HG03558 (cell line): ENCODE data around the gene MARK2.

Experiments used
- ATAC-seq: cut with Tn5 transposase; IDR thresholded peaks from one replicate; pipeline ENCODE4 v1.9.1; 2021; ENCODE audit warnings: moderate number of reproducible peaks; ENCODE audit not compliant: unreplicated experiment; ENCODE audit errors: extremely low read depth

The MARK2 gene

DNA sequence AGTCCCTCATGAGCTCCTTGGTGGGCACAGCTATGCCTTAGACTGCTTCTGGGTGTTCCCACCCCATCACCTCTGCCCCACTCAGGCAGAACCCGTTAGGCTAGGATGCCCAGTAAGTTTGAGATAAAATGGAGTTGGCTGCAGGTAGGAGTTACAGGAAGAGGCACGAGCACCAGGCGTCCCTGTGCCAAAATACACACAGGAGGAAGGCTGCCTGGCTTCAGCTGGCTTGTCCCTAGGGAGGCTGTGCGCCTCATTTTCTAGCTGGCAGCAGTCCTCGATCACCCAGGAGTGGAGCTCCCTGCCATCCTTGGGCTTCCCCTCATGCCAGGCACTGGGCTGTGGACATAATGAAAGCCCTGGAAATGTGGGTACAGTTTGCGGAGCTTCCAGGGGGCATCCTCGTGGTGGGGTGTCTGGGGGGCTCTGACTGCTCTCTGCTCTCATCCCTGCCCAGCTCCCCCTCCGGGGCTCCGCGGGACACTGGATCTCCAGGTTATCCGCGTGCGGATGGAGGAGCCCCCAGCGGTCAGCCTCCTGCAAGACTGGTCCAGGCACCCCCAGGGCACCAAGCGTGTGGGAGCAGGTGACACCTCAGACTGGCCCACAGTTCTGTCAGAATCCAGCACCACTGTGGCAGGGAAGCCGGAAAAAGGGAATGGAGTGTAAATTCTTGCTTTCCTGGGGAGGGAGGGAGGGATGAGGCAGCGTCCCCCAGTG, 12.3 kb upstream of the MARK2 start:
- ATAC-seq = no peak

DNA sequence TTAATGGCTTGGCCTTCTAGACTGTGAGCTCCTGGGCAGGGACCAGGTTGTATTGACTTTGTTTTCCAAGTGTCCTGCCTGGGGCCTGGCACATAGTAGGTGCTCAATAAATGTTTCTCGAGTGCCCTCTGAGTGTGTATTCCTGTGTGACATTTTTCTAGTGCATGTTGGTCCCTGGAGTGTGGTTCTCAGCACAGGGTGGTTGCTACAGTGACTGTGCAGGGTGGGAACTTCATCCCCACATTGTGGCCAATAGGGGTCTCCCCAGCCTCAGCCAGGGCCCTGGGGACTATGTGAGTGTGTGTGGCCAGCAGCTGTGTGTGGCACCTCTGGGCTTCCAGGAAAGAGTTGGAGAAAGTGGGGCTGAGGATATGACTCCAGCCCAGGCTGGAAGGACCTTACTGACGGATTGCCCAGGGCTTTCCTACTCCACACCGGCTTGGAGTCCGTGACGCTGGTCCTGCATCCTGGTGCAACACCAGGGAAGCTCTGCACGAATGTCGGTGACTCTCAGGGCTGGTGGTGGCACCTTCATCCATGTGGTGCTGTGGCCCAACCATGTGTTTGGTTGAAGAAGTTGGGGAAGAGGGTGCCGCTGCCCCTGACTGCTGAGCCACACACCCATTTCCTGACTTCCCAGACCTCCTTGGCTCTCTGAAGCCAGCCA, 9.0 kb upstream of the MARK2 start:
- no peak for ATAC-seq

DNA sequence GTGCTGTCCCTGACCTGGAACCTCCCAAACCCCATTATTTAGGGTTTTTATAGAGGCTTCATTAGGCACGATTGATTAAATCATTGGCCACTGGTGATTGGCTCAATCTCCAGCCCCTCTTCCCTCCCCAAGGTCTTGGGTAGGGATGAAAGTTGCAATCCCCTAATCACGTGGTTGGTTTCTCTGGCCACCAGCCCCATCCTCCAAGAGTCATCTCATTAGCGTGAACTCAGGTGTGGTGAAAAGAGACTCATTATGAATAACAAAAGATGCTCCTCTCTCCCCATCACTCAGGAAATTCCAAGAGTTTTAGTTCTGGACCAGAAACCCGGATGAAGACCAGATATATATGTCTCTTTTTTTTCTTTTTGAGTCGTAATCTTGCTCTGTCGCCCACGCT, 7.6 kb upstream of the MARK2 start:
- no peak for ATAC-seq

DNA sequence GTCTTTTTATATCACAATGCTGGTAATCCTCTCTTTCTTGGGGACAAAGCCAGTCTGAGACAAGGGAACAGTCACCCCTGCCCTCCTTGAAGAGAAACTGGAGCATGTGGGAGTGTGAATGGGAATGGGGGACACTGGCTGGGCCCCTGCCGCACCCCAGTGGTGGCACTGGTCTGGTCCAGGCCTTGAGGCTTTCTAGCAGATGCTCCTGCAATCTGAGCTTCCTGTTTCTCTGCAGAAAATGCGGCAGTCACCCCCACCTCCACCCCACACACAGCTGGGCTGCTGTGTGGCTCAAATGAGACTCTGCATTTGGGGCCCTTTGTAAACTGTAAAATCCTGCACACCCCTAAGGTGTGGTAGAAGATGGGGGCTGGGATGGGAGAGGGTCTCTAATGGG, 6.6 kb upstream of the MARK2 start:
- ATAC-seq = no peak

DNA sequence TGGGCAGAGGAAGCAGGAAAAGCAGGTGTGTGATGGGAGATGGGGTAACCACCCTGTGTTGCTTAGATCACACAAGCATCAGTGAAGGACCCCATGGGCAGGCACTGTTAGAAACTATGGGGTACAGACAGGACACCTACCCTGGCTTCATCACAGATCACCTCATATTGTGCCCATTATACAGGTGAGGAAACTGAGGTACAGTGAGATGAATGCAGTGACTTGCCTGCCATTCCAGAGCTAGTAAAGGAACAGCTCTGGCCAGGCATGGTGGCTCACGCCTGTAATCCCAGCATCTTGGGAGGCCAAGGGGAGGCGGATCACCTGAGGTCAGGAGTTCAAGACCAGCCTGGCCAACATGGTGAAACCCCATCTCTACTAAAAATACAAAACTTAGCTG, 5.9 kb upstream of the MARK2 start:
- ATAC-seq = no peak

DNA sequence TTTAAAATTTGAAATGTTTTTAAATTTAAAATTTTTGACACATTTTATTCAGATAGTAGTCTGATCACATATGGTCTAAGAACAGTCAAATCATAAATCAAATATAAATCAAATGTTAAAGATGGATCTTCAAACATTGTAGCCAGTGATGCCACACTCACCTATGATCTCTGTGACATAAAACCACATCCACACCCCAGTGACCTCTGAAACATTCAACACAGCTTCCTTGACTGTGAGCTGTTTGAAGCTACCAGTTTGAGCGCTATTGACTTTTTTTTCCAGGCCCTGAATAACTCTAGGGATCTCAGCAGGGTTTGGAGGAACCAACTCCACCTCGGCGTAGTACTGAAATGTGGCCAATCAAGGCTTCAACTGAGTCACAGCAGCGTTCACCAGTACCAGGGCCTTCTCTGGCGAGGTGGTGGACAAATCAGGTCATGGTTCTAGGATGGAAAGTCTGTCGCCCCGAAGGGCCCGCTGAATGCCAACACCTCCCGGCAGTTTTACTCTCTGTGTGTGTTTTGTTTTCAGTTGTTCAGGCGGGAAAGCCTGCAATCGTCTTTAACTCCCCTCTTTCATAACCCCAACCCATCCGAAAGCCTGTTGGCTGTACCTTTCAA, 4.3 kb upstream of the MARK2 start:
- no peak for ATAC-seq

DNA sequence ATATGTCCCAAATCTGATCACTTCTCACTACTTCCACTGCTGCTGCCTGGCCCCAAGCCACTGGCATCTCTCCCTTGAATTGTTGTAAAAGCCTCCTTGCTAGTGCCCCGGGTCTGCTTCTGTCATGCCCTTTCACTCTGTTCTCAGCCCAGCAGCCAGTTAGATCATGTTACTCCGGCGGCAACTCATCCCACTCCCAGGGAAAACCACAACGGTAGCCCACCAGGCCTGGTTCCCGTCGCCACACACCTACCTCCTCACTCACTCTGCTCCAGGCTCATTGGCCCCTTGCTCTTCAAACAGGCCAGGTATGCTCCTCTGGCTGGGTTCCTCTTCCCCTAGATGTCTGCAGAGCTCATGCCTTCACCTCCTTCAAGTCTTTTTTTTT, 3.8 kb upstream of the MARK2 start:
- no peak for ATAC-seq

DNA sequence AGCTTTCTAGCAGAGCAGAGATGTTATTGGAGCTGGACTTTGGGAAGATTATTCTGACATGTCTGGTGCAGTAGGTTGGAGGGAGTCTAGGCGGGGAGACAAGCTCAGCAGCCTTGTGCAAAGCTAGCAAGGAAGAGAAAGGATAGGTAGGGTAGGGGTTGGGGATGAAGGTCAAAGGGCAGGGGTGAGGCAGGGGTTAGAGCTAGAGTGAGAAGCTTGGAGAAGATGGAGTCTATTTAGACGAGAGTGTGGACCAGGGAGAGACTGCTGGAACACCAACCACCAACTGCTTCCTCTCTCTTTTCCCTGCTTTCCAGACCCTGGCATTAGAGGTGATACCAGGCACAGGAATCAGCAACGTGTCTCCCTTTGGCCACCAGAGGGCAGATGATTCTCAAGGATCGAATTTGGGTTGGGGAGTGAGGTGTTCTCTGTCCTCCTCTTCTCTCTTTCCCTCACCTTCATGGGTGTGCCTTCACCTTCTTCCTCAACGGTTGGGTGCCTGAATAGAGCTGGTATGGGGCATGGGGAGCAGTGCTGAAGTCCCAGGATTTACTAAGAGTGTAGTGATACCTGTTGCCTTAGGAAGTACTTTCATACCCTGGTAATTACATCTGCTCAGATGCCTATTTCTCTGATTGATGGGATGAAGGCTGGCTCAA, 1.8 kb upstream of the MARK2 start:
- ATAC-seq = no peak

DNA sequence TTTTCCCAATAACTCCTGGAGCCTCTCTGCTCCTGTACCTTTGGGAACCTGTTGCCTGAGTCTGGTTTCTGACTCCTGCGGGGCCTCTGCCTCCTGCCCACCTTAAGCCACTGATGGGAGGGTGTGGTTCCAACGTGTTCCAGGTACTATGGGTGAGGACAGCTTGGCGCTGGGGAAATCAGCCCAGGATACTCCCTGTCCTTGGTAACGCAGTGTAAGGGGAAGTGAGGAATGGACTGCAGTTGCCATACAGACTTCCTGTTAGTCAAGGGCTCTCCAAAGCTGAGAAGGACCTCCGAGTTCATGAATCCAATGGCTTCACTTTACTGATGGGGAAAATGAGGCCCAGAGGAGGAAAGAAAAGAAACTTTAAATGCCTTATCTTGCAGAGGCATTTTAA, 1.2 kb upstream of the MARK2 start:
- no peak for ATAC-seq

DNA sequence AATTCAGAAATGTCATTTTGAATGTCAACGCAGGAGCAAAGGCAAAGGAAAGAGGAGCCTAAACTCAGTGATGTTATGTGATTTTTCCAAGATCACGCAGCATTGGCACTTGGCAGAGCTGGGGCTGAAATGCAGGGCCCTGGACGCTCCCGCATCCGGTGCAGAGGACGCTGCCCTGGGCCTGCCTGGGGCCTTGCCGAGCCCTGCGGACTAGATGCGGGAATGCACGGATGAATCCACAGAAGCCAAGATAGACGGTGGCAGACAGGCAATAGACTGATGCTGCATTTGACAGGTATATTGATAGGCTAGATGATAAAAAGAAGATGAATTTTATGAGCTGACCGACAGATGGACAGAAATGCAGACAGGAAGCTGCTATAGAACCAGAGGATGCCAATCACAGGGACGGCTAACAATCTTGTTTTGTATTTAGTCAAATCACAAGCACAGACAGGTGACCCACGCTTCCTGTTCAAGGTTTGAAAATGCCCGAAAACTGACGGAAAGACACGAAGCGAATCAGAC, 696 bp upstream of the MARK2 start:
- peak; percentile 32 for ATAC-seq

DNA sequence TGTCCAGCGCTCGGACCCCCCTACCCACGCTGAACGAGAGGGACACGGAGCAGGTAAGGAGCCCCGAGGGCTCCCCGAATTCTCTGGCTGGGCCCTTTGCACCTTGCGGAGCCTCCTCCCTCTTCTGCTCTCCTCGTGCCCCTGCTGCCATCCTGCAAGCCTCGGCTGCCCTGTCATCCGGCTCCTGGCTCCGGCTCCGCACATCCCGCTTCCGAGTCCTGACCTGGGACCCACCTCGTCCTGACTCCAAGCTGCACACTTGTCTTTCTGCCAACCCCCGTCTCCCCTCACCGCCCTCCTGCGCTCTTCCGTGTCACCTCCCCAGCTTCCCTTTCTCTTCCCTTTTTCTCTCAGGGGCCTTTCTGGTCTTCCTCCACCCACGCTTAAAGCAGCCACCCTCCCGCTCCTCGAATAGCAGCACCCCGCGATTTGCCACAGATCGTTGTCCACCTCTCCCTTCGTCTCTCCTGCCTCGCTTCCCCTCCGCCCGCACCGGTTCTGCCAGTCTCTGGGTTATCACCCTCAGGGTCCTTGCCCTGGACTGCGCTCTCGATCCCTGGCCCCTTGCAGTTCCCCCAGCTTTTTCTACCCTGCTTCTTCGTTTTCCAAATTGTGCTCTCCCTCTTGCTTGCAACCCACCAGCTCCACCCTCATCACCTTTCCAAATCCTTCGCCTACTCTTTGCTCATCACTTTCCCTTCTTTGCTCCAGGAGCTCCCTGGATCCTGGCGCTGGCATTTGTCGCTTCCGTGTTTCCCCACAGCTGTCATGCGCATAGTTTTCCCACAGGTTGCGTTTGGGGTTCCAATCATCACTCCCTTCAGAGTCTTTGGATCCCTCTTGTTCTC, 822 bp downstream of the MARK2 start:
- ATAC-seq = no peak

DNA sequence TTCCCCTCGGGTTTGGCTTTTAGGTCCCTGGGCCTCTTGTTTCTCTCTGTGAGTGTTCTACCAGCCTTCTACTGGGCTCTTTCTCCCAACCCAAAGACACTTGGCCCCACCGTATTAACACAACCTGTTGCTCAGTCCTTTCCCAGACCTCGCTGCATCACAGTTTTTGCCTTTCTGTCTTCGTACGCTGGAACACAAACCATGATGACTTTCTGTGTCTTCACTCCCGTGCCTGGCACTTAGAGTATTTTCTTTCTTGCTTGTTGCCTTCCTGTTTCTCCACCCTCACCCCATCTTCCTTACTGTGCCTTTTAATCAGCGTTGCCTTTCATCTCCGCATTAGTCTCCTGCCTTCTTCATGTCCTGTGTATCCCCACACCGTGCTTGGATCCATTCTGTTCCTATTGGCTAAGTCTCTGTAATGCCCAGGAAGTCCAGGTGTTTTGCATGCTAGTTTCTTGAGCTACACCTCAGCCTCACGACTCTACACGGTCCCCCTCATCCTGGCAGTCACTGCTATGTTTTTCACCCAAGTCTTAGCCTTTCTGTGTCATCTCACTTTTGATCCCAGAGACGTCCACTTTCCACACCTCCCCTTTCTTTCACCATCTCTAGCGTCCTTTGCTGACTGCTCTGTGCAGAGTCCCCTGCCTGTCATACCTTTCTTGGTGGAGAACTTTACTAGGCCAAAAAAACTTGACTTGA, 1.6 kb downstream of the MARK2 start:
- no peak for ATAC-seq

DNA sequence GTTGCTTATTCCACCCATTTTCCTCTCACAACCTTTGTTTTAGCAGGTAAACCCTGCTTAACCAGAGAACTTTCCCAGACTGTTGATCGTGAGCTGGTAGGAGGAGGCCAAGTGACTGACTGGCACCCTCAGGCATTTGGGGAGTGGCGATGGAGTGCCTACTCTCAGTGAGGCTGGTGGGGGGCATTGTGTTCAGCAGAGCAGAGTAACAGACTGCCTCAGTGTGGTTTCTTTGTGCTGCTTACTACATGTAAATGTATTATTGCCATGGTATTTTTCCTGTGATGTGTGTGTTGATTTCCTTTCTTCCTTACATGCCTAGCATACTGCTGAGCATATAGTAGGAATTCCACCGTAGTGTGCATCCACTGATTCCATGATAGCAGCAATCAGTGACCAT, 2.6 kb downstream of the MARK2 start:
- no peak for ATAC-seq

DNA sequence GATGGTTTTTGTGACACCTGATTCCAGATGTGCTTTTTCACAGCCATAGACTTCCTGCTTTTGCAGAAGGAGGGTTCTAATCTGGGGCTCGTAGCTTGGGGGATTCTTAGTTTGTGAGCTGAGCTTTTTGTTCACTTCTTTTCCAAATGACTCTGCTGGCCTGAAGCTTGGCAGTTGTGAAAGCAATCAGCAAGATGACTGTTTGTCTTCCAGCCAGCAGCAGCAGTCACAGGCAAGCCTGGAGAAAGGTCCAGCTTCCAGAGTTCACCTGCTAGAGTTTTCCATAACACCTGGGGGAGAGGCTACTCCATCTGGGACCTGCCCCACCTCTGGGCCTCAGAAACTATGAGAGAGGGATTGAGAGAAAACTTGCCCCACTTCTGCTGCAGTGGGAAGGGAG, 4.1 kb downstream of the MARK2 start:
- no peak for ATAC-seq

DNA sequence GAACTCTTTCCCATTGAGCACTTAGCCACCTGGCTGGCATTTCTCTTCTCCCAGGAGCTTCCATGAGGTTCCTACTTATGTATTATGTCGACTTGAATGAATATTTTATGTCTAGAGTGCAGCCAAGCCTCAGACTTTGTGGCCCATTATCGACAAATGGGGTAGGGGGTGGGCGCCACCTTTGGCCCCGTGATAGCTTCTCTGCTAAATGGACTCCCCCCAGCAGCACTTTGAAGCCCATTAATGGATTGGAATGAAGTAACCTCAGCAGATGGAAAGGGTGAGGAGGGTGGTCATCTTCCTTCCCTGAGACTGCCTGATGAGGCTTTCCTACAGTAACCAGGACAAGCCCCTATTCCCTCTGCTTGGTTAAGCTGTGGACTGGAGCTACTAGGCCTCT, 5.9 kb downstream of the MARK2 start:
- no peak for ATAC-seq

DNA sequence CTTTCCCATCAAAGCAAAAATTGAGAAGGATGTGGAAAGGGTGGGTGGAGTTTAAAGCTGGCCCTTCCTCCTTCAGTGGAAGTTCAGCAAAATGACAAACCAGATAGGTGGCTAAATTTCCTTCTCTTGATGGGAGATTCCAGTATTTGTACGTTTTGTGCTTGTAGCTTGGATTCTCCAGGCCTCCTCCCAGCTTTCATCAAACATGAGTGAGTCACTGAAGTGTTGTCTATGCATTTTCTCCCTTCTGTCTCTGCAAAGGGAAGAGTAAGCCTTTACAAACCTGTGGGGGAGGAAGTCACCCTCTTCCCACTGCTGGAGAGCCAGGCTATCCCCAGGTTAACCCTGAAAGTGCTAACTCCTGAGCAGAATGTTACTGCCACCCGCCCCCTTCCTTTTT, 6.4 kb downstream of the MARK2 start:
- ATAC-seq = no peak

DNA sequence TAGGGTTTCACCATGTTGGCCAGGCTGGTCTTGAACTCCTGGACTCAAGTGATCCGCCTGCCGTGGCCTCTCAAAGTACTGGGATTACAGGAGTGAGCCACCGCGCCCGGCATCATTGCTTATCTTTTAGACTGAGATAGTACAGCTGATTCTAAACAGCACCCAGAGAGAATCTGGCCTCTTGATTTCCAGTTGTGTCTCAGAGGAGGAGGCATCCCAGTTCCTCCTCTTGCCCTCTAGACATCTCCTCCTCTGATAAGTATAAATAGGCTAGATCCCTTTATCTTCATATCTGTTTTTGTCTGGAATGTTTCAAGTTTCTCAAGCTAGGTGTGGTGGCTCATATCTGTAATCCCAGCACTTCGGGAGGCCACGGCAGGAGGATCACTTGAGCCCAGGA, 7.0 kb downstream of the MARK2 start:
- no peak for ATAC-seq

DNA sequence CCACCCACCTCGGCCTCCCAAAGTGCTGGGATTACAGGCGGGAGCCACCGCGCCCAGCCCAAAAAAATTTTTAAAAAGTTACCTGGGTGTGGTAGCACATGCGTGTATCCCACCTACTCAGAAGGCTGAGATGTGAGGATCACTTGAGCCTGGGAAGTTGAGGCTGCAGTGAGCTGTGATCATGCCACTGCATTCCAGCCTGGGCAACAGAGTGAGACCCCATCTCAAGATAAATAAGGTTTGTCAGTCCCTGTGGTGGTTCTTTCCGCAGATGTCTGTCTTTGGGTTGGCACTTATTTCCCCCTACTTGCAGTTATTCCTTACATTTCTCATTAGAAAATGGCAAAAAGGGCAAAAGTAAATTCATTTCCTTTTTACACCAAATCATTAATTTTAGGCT, 8.0 kb downstream of the MARK2 start:
- ATAC-seq = no peak

DNA sequence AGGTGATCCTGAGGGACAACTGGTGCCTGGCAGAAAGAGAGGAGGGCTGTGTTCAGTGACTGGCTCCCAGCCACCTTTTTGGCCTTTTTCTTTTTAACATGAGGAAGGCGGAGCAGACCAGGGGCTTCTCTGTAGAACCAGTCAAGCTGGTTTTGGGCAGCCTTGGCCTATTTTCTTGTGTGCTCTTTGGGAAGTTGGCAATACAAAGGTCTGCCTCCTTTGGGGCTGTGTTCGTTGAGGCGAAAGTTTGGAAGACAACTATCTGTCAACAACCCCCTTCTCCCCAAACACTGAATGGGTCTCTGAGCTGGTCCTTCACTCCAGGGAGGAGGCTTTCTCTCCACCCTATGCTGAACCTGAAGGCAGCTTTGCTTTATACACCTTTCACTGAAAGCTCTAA, 8.5 kb downstream of the MARK2 start:
- no peak for ATAC-seq

DNA sequence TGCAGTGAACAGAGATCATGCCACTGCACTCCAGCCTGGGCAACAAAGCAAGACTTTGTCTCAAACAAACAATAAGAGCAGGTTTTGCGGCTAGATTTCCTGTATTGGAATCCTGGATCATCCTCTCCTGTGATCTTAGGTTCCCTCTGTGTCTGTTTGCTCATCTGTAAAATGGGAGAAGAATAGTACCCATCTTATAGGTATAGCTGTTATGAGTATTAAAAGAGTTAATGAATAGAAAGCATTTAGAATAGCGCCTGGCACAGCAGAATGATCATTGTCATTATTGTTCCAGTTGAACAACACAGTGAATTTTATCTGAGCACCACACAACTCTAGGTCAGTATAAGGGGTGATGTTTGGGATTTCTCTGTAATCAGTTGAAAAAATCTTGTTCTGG, 10.8 kb downstream of the MARK2 start:
- no peak for ATAC-seq
